Stimulated activated CD4-positive, alpha-beta T cell treated with anti-CD3 and anti-CD28 coated beads, TNF-alpha, amount 100 ng/mL, for 24 hours (primary cell): ENCODE results near the gene CFAP100.

Source experiments
- DNase-seq, 3 experiments: peaks; one replicate each; pipeline ENCODE4 v3.0.0-alpha.2; 2020; ENCODE audit warnings: low read depth in 3 of 3

CFAP100 gene

GRCh38 chr3:126394179-126394976 is at the start of gene CFAP100:
TSS of gene CFAP100 (plus strand) at chr3:126394909. CDS start at chr3:126396001, 1,092 bp downstream.
- no peak for DNase-seq

- no peak for DNase-seq
These were observed 49.5 kb upstream of the CFAP100 start for GRCh38 chr3:126345231-126345630.

- no peak for DNase-seq
These were observed 48.9 kb upstream of the CFAP100 start for GRCh38 chr3:126345641-126346460.

GRCh38 chr3:126346466-126346865 is 48.2 kb upstream of the CFAP100 start:
- no peak for DNase-seq

- DNase-seq = no peak
These were observed 47.1 kb upstream of the CFAP100 start for GRCh38 chr3:126347543-126348161.

GRCh38 chr3:126348308-126348920 is 46.3 kb upstream of the CFAP100 start:
- no peak for DNase-seq

- no peak for DNase-seq
These were observed 45.6 kb upstream of the CFAP100 start for GRCh38 chr3:126349071-126349470.

GRCh38 chr3:126349611-126350501 is 44.9 kb upstream of the CFAP100 start:
- no peak for DNase-seq

GRCh38 chr3:126350502-126351085 is 44.1 kb upstream of the CFAP100 start:
- DNase-seq = no peak

GRCh38 chr3:126351086-126351770 is 43.5 kb upstream of the CFAP100 start:
- DNase-seq = no peak

- DNase-seq = no peak
These were observed 42.8 kb upstream of the CFAP100 start for GRCh38 chr3:126351771-126352475.

- DNase-seq = no peak
These were observed 41.9 kb upstream of the CFAP100 start for GRCh38 chr3:126352476-126353454.

- no peak for DNase-seq
These were observed 40.9 kb upstream of the CFAP100 start for GRCh38 chr3:126353694-126354321.

- DNase-seq = no peak
These were observed 39.9 kb upstream of the CFAP100 start for GRCh38 chr3:126354776-126355175.

GRCh38 chr3:126355251-126355650 is 39.5 kb upstream of the CFAP100 start:
- DNase-seq = no peak

GRCh38 chr3:126355777-126356372 is 38.8 kb upstream of the CFAP100 start:
- no peak for DNase-seq
